HL-60/S4 treated with phorbol 12-myristate 13-acetate at 8.2 ng/mL for 4 days and 3 days (cell line): ENCODE measurements around the gene UBAC2.

ENCODE experiments used
- in situ Hi-C: fragments of 300-500 bp; cut with MboI; formaldehyde crosslinking; loops from 2 replicates; pipeline ENCODE4 v1.15.0; 2022; ENCODE audit warnings: low sequenced_read_pairs

UBAC2 gene

DNA sequence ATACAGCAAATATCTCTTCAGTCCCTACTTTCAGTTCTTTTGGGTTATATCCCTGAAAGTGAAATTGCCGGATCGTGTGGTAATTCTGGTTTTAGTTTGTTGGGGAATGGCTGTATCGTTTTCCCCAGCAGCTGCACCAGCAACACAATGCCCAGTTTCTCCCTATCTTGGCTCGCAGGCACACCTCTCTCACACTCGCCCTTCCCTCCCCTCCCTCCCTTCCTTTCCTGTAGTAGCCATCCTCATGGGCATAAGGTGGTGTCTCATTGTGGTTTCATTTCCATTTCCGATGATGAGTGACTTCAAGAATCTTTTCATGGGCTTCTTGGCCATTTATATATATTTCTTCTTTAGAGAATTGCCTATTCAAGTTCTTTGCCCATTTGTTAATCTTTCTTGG lies 66.2 kb downstream of the UBAC2 start:
- in situ Hi-C loops, result loop anchor here (5.0 kb wide), 1 partner anchor 90 kb away; no protein-coding TSS in a partner anchor

DNA sequence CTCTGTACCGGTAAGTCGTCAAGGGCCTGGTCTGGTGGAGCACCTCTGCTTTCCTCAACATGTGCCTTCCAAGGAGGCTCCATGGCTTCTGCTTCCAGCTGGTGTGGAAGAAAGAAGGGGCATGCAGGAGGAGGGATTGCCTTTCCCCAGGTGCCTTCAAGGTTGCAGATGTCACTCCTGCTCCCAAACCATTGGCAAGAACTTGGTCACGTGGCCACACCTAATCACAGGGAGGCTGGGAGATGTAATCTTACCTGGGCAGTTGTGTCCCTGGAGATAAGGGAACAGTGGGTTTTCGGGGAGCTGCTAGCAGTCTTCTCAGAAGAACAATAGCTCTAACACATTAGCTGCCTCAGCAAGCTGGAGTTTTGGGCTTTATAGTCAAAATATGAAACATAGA lies 67.3 kb downstream of the UBAC2 start:
- in situ Hi-C loops, result loop anchor here (5.0 kb wide), 1 partner anchor 91 kb away; no protein-coding TSS in a partner anchor

DNA sequence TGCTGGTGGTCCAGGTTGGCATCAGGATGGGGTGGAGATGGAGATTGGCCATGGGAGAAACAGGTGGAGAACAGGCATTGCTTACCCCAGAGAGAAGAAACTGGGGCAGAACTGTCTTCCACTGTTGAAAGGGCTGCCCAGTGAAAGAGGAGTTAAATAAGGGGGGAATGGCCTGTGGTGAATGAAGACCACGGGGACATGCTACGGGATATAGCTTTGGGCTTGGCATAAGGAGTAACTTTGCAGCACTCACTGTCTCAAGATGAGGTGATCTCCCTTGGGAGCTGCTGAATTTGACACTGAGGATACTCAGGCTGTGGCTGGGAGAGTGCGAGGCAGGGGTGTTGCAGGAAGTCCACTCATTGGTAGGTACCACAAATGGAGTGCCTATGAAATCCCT lies 68.2 kb downstream of the UBAC2 start:
- in situ Hi-C loops, result loop anchor here (5.0 kb wide), 1 partner anchor 92 kb away; no protein-coding TSS in a partner anchor

DNA sequence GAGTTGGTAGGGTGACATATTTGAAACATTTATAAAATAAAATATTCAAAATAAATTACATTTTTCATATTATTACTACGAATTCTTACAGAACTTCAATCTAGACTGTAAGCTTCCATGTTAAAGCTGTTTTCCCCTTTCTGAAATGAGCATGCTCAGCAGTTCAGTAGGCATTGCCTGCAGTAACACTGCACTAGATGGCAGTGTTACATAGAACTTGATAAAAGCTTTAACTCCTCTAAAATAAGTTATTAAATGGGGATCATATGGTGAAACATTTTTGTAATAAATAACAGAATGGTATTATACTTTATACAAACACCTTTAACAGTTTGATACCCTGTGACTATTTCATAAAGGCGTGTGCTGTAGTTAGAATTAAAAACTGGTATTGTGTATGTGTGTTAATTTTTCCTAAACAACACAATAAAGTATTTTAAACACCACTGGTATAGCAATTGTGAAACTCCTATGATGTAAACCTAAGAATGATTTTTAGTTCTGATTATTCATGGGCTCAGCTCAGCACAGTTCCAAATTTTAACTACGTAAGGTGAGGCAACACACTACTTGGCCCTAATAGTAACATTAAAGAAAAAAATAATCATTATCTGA lies 69.1 kb downstream of the UBAC2 start:
- in situ Hi-C loops, result loop anchor here (5.0 to 10.0 kb wide), 2 partner anchors 92 to 105 kb away; no protein-coding TSS in a partner anchor

DNA sequence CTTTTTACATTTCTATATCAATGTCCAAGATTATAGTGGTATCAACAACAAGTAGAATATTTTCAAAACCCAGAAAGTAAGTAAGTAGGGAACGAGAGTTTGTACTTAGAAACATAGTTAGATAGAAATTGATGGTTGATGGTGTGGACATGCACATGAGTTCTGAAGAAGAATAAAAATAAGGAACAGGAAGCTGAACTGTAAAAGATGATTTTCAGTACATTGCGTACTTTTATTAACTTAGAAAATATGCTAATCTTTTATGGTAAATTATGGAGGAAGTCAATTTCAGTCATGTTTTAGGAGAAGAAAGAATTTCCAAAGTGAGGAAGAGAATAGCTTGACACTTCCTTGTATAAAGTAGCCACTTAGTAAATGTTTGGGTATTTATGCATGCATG lies 69.9 kb downstream of the UBAC2 start:
- in situ Hi-C loops, result loop anchor here (10.0 kb wide), 1 partner anchor 104 kb away; no protein-coding TSS in a partner anchor

DNA sequence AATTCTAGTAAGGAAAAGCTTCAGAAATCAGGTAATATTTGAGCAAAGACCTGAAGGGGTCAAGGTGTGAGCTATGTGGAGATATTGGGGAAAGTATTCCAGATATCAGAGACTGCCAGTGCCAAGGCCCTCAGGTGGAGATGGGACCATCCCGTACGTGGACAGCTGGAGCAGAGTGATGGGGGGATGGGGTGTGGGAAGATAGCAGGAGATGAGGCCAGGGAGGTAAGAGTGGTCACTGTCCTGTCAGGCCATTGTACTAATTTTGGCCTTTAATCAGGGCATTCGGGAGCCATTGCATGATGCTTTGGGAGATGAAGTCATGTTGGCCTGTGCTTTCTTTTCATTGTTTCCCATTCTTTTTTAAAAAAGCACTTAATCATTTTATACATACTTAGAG lies 70.6 kb downstream of the UBAC2 start:
- in situ Hi-C loops, result loop anchor here (10.0 kb wide), 1 partner anchor 104 kb away; no protein-coding TSS in a partner anchor

DNA sequence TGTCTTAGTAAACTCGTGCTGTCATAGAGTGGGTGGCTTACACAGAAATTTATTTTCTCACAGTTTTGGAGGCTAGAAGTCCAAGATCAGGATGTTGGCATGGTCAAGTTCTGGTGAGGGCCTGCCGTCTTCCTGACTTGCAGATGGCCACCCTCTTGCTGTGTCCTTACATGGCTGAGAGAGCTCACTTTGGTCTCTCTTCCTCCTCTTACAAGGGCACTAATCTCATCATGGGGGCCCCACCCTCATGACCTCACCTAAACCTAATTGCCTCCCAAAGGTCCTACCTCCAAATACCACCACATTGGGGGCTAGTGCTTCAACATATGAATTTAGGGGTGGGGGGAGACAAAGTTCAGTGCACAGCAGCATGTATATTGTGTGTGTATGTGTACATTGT lies 71.8 kb downstream of the UBAC2 start:
- in situ Hi-C loops, result loop anchor here (10.0 kb wide), 1 partner anchor 102 kb away; no protein-coding TSS in a partner anchor

DNA sequence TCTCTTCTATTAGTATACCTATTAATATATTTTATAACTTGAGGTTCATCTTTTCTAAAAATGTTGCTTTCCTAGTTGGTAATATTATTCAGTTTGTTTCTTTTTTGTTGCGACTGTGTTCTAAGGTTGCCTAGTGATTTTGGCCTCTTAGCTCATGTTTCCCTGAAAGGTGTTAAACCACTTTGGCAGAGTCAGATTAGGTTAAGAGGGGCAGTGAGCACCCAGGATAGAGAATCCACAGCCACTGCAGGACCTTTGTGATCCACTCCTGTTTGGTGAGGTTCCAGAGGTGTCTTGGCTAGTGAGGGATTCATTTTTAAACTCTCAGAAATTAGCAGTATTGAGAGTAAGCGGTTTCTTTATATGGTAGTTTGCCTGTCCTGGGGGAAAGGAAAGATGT lies 72.5 kb downstream of the UBAC2 start:
- in situ Hi-C loops, result loop anchor here (10.0 kb wide), 1 partner anchor 102 kb away; no protein-coding TSS in a partner anchor

DNA sequence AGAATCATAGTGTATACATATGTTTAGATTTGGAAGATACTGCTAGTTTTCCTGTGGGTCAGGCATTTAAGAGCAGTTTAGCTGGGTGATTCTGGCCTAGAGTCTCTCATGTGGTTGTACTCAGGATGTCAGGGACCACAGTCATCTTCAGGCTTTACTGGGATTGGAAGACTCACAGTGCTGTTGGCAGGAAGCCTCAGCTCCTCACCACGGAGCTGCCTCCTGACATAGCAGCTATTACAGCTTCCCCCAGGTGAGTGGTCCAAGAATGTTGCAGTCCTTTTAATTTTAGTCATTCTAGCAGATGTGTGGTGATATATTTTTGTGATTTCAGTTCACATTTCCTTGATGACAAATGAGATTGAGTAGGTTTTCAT lies 74.4 kb downstream of the UBAC2 start:
- in situ Hi-C loops, result loop anchor here (10.0 kb wide), 1 partner anchor 100 kb away; no protein-coding TSS in a partner anchor

DNA sequence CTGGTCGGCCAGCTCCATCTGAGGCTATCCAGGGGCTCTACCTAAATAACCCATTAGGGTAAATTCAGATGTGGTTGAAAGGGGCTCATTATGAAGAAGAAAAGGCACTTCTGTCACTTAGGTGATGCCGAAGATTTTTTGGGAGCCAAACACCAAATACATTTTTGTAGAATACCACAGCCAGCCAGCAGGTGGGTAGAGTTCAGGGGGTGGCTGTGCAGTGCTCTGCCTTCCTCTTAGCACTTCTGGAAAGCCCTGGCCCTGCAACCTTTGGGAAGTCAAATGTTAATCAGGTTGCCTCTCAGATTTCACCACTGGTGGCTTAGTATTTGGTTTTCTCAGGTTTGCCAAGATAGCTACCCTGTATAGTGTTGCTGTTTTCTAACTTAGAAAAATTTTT lies 76.1 kb downstream of the UBAC2 start:
- in situ Hi-C loops, result loop anchor here (10.0 kb wide), 1 partner anchor 98 kb away; no protein-coding TSS in a partner anchor

DNA sequence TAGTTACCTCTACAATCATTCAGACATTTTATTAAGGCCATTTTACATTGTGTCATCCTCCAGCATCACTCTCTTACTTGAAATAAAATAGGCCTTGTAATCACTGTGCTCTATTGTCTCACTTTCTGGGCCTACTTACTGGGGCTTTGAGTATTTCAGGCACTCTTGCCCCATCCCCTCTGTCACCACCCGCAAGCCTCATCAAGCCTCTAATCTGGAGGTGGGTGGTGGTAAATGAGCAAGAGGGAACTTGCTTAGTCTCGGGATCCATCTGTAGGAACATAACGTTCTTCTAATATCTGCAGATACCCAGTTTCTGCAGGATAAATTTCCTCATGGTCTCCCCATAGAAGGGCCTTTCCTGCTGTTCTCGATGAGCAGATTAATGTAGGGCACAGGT lies 77.0 kb downstream of the UBAC2 start:
- in situ Hi-C loops, result loop anchor here (10.0 kb wide), 1 partner anchor 97 kb away; no protein-coding TSS in a partner anchor

DNA sequence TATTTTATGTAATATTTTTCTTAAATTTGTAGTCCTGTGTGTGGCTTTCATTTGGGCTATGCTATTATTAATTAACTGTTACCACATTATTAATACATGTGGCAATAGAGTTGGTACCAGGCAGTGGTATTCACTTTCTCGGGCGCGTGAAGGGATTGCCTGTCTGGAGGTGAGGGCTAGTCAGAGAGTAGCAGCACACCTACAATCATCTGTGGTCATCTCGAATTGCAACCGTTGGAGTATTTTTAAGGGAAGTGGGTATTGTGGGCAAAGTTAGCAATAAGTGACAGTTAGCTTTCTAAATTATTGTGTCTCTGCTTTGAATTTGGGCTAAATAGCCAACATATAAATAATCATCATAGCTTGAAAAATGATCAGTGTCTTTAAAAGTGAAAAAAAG lies 77.5 kb downstream of the UBAC2 start:
- in situ Hi-C loops, result loop anchor here (10.0 kb wide), 1 partner anchor 97 kb away; no protein-coding TSS in a partner anchor

DNA sequence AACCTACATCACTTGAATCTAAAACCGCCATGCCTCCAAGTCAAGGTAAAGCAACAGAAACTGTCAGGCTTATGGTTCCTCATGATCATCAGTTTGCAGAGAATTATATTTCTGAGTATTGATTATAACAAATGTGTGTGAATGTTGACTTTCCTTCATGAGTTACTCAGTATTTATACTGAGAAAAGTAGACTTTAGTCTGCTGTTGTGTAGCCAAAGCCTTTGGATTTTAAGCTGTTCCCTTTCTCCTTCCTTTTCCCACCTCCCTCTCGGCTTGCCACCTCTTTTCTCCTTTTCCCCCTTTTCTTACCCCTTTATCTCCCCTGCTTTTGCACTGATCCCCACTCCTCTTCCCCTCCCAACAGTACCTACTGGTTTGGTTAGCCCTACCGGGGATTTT lies 78.2 kb downstream of the UBAC2 start:
- in situ Hi-C loops, result loop anchor here (10.0 kb wide), 1 partner anchor 96 kb away; no protein-coding TSS in a partner anchor

DNA sequence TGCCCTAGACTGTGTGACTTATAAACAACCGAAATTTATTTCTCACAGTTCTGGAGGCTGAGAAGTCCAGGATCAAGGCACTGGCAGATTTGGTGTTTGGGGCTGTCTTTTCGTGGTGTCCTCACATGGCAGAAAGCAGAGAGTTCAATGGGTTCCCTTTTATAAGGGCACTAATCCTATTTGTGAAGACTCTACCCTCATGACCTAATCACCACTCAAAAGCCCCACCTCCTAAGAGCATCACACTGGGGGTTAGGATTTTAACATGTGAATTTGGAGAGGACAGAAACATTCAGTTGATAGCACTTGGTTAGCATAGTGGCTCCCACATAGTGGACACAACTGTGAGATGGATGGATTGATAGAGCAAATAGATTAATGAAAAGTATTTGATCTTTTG lies 79.0 kb downstream of the UBAC2 start:
- in situ Hi-C loops, result loop anchor here (10.0 kb wide), 1 partner anchor 95 kb away; no protein-coding TSS in a partner anchor

DNA sequence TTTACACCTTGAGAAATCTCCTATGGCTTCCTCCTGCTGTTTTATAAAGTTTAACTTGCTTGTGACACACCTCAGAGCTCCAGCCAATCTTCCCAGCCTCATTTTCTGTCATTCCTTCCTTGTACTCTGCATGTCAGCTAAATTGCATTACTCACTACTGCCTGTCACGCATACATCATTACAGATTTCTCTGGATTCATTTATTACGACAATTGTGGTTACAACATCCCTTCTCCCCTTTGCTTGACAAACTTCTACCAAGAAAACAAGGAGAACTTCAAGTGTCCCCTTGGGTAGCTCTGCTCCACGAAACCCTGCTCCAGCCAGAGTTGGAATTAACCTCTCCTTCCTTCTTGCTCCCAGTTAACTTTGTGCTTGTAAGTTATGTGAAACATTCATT lies 79.5 kb downstream of the UBAC2 start:
- in situ Hi-C loops, result no loop called here

DNA sequence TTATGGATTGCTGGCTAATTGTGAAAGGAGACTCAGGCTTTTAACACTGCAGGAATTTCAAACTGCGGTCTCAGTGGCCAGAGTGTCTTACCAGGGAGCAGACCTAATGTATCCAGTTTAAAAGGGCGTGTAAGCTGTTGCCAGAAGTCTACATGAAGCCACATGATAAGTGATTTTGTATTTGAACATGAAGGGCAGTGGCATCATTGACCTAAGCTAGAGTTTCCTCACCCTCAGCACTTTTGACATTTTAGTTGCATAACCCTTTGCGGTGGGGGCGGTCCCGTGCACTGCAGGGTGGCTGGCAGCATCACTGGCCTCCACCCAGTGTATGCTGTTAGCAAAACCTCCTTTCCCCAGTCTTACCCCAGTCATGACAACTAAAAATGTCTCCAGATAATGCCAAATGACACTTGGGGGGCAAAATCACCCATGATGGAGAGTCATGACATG lies 81.2 kb downstream of the UBAC2 start:
- in situ Hi-C loops, result no loop called here

DNA sequence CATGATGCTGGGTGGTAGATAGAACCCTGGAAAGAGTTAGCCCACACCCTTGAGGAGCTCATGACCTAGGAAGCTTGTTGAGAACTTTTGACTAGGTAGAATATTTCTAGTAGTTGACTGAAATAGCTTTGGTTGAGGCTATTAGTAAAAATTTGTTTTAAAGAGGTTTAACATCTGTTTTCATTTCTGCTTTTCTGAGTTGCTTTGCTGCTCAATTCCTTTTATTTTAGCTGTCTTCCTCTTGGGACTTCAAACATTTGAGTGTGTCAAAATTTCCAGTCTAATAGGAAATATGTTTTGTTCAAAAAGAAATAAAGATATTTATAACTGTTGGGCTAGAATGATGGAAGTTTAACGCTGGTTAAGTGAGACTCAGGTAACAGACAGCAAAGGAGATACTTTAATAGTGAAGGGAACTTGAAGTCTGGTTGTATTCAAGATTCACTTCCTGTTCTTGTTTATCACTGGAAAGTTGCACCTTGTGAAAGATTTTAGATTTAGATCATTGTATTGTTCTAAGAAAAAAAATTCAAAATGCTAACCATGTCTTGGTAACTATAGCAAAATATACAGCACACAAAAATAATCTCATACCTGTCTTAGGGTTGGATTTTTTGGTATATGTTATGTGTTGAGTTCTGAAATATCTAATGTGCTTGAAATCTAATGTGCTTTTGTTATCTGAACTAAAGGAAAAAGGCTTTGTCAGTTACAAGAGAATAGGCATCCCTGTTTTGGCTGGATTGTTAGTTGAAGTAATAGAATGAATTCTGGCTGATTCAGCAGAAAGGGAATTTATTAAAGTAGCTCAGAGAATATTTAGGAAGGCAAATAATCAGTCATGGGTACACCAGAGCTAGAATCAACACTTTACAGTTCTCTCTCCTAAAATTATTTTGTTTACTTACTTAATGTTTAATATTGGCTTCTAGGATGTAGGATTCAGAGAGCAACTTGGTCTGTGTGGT lies 81.9 kb downstream of the UBAC2 start:
- in situ Hi-C loops, result no loop called here

DNA sequence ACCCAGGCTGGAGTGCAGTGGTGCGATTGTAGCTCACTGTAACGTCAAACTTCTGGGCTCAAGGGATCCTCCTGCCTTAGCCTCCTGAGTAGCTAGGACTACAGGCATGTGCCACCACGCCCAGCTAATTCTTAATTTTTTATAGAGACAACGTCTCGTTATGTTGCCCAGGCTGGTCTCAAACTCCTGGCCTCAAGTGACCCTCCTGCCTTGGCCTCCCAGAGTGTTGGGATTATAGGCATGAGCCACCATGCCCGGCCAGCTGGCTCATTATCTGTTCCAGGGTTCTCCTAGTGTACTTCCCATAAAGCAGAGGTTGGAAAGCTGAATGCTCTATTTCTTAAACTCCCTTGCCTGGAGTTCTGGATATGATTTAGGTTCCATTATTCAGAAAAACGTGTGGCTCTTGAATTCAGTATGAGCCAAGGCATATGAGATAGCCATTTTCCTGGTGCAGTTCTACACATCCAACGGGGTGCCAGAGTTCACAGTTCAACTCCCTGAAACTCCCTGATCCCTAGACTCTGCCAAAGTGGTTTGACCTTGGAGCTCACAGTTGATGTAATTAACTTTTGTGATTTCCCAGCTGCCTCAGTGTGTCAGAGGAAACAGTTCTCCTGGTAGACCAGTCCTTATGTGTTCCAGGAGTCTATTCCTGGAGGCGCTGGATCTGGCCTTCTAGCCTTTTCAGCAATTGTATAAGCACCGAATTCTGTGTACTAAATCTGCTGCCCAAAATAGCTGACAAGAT lies 85.0 kb downstream of the UBAC2 start:
- in situ Hi-C loops, result no loop called here

DNA sequence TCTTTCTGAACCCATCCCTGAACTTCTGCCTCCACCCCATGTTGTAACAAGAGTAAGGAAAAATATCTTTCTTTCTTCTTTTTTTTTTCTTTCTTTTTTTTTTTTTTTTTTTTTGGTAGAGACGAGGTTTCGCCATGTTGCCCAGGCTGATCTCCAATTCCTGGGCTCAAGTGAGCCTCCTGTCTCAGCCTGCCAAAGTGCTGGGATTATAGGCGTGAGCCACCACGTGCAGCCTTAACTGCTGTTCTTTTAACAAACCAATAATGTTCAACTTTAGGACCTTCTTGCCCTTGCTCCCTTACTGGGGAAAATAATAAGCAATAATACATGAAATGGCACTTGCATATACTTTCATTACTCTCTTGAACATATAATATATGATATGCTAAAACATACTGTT lies 86.9 kb downstream of the UBAC2 start:
- in situ Hi-C loops, result no loop called here

DNA sequence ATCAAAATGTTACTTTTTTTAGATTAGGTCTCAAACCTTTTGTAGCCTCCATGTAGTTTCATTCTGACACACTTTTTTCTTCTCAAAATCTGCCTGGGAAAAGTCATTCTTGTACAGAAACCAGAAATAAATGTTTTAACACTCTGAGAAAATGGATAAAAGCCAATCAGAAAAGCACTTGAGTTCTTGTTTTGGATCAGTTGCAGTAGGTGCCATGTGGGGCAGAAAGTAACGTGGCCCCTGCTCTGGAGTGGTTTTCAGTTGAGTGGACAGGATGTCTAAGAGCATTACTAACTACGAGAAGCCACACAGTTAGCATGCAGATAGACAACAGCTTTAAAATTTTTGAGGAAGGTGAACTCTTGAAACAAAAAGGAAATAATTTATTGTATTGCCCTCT lies 87.4 kb downstream of the UBAC2 start:
- in situ Hi-C loops, result no loop called here
